GM12875 (cell line): ENCODE results near the gene SF3A1.
A peak's percentile ranks its signal among the peaks of the same experiment; 100 is the strongest.

Source experiments
- H3K4me3 ChIP-seq: one replicate; pipeline ENCODE4 v1.5.1; 2011; ENCODE audit warnings: low read depth, low read length, control low read depth
- TF ChIP-seq, protein P1 (sequence below): IDR thresholded peaks from 2 replicates; pipeline ENCODE4 v1.5.1; 2011; ENCODE audit warnings: low read depth, mild to moderate bottlenecking, control low read depth, inconsistent platforms, low read length, moderate library complexity, borderline replicate concordance; ENCODE audit not compliant: insufficient read depth

SF3A1 gene

DNA sequence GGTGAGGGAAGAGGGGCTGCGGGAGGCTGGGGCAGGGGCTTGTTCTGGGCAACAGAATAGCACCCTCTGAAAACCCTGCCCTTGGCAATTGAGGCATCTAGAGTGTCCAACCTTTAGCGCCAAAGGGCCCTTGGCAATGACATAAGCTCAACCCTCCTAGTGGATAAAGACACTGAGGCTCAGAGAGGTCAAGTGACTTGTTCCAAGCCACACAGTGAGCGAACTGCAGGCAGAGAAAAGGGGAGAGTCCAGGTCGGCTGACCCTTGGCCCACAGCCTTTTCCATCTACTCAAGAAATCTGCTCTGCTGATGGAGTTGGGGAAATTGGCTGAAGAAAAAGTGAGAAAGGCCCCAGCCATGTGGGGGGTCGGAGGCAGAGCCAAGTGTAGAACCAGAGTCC lies 43.0 kb upstream of the SF3A1 start:
- TF ChIP-seq, protein P1, sequence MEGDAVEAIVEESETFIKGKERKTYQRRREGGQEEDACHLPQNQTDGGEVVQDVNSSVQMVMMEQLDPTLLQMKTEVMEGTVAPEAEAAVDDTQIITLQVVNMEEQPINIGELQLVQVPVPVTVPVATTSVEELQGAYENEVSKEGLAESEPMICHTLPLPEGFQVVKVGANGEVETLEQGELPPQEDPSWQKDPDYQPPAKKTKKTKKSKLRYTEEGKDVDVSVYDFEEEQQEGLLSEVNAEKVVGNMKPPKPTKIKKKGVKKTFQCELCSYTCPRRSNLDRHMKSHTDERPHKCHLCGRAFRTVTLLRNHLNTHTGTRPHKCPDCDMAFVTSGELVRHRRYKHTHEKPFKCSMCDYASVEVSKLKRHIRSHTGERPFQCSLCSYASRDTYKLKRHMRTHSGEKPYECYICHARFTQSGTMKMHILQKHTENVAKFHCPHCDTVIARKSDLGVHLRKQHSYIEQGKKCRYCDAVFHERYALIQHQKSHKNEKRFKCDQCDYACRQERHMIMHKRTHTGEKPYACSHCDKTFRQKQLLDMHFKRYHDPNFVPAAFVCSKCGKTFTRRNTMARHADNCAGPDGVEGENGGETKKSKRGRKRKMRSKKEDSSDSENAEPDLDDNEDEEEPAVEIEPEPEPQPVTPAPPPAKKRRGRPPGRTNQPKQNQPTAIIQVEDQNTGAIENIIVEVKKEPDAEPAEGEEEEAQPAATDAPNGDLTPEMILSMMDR, result no peak
- no peak overlapping the region for H3K4me3 ChIP-seq

DNA sequence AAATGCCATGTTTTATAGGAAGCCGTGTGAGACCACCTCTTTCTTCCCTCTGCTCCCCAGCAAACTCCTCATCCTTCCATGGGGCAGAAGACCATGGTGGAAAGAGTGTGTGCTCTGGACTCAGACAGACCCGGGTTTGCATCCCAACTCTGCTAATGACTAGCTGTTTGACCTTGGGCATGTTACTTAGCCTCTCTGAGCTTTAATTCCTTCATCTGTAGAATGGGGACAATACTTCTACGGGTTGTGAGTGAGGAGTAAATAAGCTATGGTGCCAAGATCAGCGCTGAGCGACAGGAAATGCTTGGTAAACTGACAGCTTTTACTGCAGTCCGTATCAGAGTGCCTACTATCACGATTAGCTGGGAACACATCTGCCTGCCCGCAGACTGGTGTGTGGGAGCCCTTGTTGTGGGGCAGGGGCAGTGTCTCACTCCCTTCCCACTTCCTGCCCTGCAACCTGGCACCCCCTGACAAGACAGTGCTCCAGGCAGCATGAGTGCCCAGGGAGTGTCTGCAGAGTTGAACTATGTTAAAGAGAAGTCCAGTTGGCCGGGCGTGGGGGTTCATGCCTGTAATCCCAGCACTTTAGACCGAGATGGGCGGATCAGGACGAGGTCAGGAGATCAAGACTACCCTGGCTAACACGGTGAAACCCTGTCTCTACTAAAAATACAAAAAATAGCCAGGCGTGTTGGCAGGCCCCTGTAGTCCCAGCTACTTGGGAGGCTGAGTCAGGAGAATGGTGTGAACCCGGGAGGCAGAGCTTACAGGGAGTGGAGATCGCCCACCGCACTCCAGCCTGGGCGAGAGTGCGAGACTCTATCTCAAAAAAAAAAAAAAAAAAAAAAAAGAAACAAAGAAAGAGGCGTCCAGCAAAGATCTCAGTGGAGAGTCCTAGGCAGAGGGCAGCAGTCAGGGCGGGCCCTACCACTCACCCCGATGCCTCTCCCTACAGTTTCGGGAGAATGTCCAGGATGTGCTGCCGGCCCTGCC lies 42.3 kb upstream of the SF3A1 start:
- no peak overlapping the region for H3K4me3 ChIP-seq
- TF ChIP-seq, protein P1, result no peak

DNA sequence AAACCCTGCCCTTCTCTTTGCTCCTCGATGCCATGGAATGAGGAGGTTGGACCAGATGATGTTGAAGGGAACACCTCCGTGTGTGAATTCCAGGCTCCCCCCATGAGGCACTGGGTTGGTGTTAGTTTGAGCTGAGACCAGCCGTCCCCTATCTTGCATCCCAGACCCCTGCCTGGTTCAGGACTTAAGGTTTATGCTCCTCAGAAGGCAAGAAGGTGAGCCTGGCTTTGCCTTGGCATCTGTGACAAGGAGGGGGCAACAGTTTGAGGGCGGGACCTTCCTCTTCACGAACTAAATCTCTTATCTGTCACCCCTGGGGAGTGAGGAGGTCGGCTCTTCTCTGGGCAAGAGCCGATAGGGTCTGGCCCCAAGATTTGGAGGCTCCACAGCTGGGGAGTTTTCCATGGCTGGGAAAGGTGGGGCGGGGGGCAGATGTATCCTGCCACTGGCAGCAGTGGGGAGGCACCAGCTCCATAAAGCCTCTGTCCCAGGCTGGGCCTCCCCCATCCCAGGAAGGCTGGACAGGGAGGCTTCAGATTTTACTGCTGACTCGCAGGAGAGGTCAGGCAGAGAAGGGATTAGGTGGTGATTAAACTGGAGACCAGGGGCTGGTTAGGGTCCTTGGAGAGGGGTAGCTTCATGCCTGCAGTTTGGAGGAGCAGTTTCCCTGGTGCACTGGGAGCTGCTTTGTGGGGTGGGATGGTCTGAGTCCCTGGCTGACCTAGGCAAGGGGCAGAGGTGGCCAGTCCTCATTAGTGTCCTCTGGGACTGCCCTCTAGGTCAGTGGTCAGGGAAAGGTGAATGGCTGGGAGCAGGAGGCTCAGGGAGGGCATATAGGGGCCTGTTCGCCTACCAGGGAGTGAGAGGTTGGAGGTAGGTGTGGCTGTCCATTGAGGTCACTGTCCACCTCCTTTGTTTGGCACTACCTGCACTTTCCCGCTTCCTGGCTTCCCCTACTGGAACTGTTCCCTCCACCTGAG lies 41.3 kb upstream of the SF3A1 start:
- H3K4me3 ChIP-seq, result no peak overlapping the region

DNA sequence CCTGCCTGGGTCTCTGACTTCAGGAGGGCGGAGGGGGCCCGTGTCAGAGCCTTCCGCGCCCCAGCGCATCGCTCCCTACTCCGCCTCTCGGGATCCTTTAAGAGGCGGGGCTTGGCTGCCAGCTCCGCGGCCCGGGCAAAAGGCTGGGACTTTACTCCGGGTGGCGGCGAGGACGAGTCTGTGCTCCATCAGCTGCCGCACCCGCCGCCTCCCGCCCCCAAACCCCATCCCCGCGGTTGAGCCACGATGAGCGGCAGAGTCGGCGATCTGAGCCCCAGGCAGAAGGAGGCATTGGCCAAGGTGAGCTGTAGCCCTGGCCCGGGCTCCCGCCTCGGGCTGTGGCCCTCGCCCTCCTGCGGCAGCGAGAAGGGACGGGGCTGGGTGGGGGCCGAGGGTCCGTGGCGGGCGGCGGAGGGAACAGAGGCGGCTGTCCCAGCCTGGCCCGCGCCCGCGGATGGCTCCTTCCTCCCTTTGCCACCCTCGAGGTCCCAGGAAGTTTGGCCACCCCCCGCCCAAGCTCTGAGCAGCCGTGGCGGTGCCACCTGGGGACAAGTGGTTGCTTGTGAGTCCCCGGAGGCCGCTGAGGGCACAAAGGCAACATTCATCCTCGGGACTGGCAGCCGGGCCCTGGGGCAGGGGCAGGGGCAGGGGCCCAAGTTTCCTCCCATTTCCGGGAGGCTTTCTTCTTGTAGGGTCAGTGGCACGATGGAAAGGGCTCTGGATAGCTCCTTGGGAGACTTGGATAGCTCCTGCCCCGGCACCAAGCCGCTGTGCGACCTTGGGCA lies 40.4 kb upstream of the SF3A1 start, which contains the start of gene SEC14L2:
SEC14L2 (plus strand) TSS at position 148 of the 785 bp plus-strand sequence; CDS start at position 247, 99 bp downstream.
- TF ChIP-seq, protein P1, result no peak
- H3K4me3 ChIP-seq, result peak within 1 kb of the TSS; percentile 48

More for the DNA sequence above, 41.3 kb upstream of the SF3A1 start:
- TF ChIP-seq, protein P1, result no peak

DNA sequence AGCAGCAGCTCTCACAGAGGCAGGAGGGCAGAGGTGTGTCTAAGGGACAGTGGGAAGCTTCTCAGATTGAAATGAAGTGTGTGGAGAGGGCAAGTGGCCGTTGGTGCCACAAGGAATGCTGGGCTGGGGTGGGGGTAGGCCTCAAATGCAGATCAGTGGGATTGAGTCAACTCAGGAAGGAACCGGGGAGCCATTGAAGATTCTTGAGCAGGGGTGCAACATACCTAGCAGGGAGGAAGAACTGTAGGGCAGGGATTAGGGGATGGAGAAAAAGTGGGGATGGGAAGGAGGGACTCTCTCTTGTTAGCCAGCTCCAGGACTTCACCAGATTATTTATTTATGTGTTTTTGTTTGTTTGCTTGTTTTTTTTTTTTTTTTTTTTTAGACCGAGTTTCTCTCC lies 37.2 kb upstream of the SF3A1 start:
- TF ChIP-seq, protein P1, result no peak
- no peak overlapping the region for H3K4me3 ChIP-seq

DNA sequence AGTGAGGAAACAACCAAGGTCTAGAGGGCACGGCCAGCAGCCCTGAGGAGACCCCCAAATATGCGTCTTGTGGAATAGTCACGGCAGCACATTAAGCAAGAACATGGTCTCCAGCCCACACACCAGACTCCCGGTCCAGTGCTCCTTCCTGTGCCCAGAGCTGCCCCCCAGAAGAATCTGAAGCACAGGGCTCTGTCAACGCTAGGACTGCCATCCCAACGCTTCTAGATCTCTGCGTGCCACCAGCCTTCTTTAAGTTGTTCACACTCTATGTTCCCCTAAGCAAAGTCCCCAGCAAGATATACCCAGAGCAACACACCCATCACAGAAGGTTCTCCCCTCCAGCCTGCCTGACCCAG lies 36.6 kb upstream of the SF3A1 start:
- H3K4me3 ChIP-seq, result no peak overlapping the region
- TF ChIP-seq, protein P1, result no peak
